HUES48 (cell line): ENCODE measurements around the gene DCLK2.

Source experiments
- H3K27ac ChIP-seq: one replicate; pipeline ENCODE4 v1.7.0; 2013; ENCODE audit warnings: low read depth, low read length, inconsistent platforms
- H3K27me3 ChIP-seq: 2 replicates; pipeline ENCODE4 v1.6.1; 2013; ENCODE audit warnings: mild to moderate bottlenecking, low read length; ENCODE audit not compliant: control insufficient read depth, insufficient read depth
- H3K36me3 ChIP-seq: 2 replicates; pipeline ENCODE4 v1.6.1; 2013; ENCODE audit warnings: low read length; ENCODE audit not compliant: control insufficient read depth, insufficient read depth
- H3K4me1 ChIP-seq: 2 replicates; pipeline ENCODE4 v1.6.1; 2013; ENCODE audit warnings: mild to moderate bottlenecking, low read length; ENCODE audit not compliant: control insufficient read depth, insufficient read depth
- H3K4me3 ChIP-seq: 2 replicates; pipeline ENCODE4 v1.5.1; 2013; ENCODE audit warnings: mild to moderate bottlenecking, low read depth, low read length
- H3K9ac ChIP-seq: 2 replicates; pipeline ENCODE4 v1.6.1; 2013; ENCODE audit warnings: mild to moderate bottlenecking, low read depth, low read length, moderate library complexity
- H3K9me3 ChIP-seq: 2 replicates; pipeline ENCODE4 v1.6.1; 2013; ENCODE audit warnings: low read length; ENCODE audit not compliant: control insufficient read depth, insufficient read depth

Gene DCLK2

DNA sequence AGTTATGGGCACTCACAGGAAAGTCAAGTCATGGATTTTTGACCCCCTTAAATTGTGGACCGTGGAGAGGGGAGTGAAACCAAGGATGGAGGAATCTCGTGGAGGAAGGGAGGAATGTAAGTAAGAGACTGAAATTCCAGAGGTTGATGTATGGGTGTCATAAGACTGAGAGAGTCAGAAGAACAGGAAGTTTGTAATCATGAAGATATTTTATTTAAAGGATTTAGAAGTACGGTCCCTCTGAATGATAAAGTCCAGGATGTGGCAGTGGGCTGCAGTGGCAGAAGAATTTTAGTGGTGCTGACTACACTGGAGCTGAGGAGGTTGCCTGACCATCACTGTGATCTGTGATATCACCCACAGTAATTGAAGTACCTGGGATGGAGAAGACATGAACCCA is 57.8 kb downstream of the DCLK2 start:
- Histone ChIP-seq H3K27me3 (no peaks in the 10 kb centered on the region), H3K27ac (no peak overlapping the region), H3K4me1 (no peaks in the 10 kb centered on the region), H3K9me3 (no peaks in the 10 kb centered on the region), H3K36me3 (no peaks in the 10 kb centered on the region), H3K9ac (no peak overlapping the region), H3K4me3 (no peak overlapping the region)

DNA sequence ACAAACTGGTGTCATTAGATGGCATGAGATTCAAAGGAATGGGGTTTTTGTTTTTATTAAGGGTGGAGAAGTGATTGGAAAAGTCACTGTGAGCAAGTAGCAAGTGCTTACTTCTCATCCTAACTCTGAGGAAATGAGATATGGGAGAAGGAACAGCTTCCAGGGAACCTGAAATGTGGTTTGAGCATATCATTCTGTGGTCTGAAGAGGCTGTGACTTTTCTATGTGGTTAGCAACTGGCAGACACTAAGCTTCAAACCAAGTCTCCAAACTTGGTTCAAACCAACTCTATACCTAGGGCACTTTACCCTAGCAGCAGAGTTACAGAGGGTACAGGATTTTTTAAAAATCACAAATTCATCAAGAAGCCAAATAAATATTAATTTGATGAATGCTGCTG is 58.2 kb downstream of the DCLK2 start:
- H3K27ac ChIP-seq = no peak overlapping the region
- no peaks in the 10 kb centered on the region for H3K27me3 ChIP-seq
- no peak overlapping the region for H3K9ac ChIP-seq
- H3K36me3 ChIP-seq = no peaks in the 10 kb centered on the region
- no peaks in the 10 kb centered on the region for H3K9me3 ChIP-seq
- H3K4me1 ChIP-seq = no peaks in the 10 kb centered on the region
- H3K4me3 ChIP-seq = no peak overlapping the region

DNA sequence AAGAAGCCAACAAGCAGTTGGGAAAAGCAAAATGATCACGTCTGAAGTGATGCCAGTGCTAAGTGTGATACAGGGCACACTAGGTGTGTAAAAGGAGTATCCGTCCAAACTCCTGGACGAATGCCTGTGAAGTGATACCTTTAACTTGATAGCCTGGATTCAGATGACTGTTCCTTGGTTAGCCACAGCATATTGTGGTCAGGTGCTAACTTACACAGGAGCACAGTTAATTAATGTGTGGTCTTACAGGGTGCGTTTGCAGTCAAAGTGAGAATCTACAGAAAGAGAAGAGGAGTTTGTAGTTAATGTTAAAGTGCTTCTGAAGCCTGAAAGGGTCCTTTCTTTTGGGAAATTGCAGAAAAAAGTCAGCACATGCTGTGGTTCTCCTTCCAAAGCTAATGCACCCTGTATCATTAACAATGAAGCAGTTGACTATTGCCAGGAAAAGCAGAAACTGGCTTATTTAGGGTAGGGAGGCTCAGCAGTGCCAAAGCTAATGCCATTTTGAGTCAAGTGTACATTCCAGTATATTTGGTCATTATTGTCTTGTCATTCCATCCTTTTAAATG is 61.1 kb downstream of the DCLK2 start:
- no peak overlapping the region for H3K9ac ChIP-seq
- H3K4me1 ChIP-seq = no peaks in the 10 kb centered on the region

GRCh38 chr4:150140774-150141400 is 62.6 kb downstream of the DCLK2 start:
- H3K9me3 ChIP-seq = peaks cover 5% of the 10 kb centered on the region; the same call in 1 of the 2 replicates
- no peaks in the 10 kb centered on the region for H3K27me3 ChIP-seq
- H3K4me1 ChIP-seq = no peaks in the 10 kb centered on the region
- no peaks in the 10 kb centered on the region for H3K36me3 ChIP-seq
- H3K27ac ChIP-seq = no peak overlapping the region
- no peak overlapping the region for H3K9ac ChIP-seq
- no peak overlapping the region for H3K4me3 ChIP-seq

More for the DNA sequence above, 61.1 kb downstream of the DCLK2 start:
- no peaks in the 10 kb centered on the region for H3K36me3 ChIP-seq
- H3K27ac ChIP-seq = no peak overlapping the region
- peaks cover 5% of the 10 kb centered on the region; the same call in 1 of the 2 replicates for H3K9me3 ChIP-seq
- H3K4me3 ChIP-seq = no peak overlapping the region
- H3K27me3 ChIP-seq = no peaks in the 10 kb centered on the region

GRCh38 chr4:150141756-150142155 is 63.5 kb downstream of the DCLK2 start:
- H3K9ac ChIP-seq = no peak overlapping the region
- no peaks in the 10 kb centered on the region for H3K36me3 ChIP-seq
- H3K4me3 ChIP-seq = no peak overlapping the region
- peaks cover 5% of the 10 kb centered on the region; the same call in 1 of the 2 replicates for H3K9me3 ChIP-seq
- H3K27me3 ChIP-seq = no peaks in the 10 kb centered on the region
- no peaks in the 10 kb centered on the region for H3K4me1 ChIP-seq
- H3K27ac ChIP-seq = no peak overlapping the region

GRCh38 chr4:150142831-150143230 is 64.6 kb downstream of the DCLK2 start:
- Histone ChIP-seq H3K36me3 (no peaks in the 10 kb centered on the region), H3K9ac (no peak overlapping the region), H3K4me3 (no peak overlapping the region), H3K27me3 (no peaks in the 10 kb centered on the region), H3K27ac (no peak overlapping the region), H3K9me3 (peaks cover 5% of the 10 kb centered on the region; the same call in 1 of the 2 replicates), H3K4me1 (no peaks in the 10 kb centered on the region)

- Histone ChIP-seq H3K27me3 (no peaks in the 10 kb centered on the region), H3K4me3 (no peak overlapping the region), H3K9ac (no peak overlapping the region), H3K9me3 (peaks cover 5% of the 10 kb centered on the region; the same call in 1 of the 2 replicates), H3K36me3 (no peaks in the 10 kb centered on the region), H3K27ac (no peak overlapping the region), H3K4me1 (no peaks in the 10 kb centered on the region)
These were observed 67.1 kb downstream of the DCLK2 start for GRCh38 chr4:150145090-150145945.

GRCh38 chr4:150145946-150146340 is 67.7 kb downstream of the DCLK2 start:
- Histone ChIP-seq H3K36me3 (no peaks in the 10 kb centered on the region), H3K27ac (no peak overlapping the region), H3K9me3 (peaks cover 5% of the 10 kb centered on the region; the same call in 1 of the 2 replicates), H3K4me3 (no peak overlapping the region), H3K9ac (no peak overlapping the region), H3K27me3 (no peaks in the 10 kb centered on the region), H3K4me1 (no peaks in the 10 kb centered on the region)

GRCh38 chr4:150149381-150149780 is 71.1 kb downstream of the DCLK2 start:
- Histone ChIP-seq H3K36me3 (no peaks in the 10 kb centered on the region), H3K4me3 (no peak overlapping the region), H3K27ac (no peak overlapping the region), H3K9me3 (no peaks in the 10 kb centered on the region), H3K4me1 (0 out of 2 replicates have a peak, but pooled peaks cover 4% of the 10 kb centered on the region), H3K27me3 (no peaks in the 10 kb centered on the region), H3K9ac (no peak overlapping the region)

DNA sequence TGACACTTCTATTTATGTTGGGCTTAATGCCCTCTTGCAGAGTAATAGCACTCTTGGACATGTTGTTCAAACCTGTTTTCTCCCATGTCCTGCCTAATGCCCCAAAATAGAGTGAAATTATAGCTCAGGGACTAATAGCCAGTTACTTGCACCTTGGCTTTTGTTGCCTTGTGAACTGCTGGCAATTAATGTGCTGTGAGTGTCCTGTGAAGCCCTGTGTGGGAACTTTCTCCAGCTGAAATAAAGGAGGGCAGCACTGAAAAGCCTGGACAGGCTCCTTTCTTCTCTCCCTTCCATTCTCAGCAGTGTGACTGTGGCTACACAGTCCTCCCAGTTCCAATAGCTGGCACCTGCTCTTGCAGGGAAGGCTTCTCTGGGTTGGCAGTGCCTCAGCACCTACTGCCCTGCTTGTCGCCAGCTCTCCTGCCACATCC is 72.4 kb downstream of the DCLK2 start:
- Histone ChIP-seq H3K9ac (no peak overlapping the region), H3K27ac (no peak overlapping the region), H3K27me3 (no peaks in the 10 kb centered on the region), H3K9me3 (no peaks in the 10 kb centered on the region), H3K4me3 (no peak overlapping the region), H3K36me3 (no peaks in the 10 kb centered on the region), H3K4me1 (0 out of 2 replicates have a peak, but pooled peaks cover 4% of the 10 kb centered on the region)

GRCh38 chr4:150152766-150153165 is 74.5 kb downstream of the DCLK2 start:
- no peaks in the 10 kb centered on the region for H3K9me3 ChIP-seq
- 0 out of 2 replicates have a peak, but pooled peaks cover 4% of the 10 kb centered on the region for H3K4me1 ChIP-seq
- no peaks in the 10 kb centered on the region for H3K36me3 ChIP-seq
- no peak overlapping the region for H3K9ac ChIP-seq
- H3K27ac ChIP-seq = no peak overlapping the region
- no peak overlapping the region for H3K4me3 ChIP-seq
- no peaks in the 10 kb centered on the region for H3K27me3 ChIP-seq
